GM12873 (cell line): ENCODE measurements around the gene AMPD3.

ENCODE experiments used
- CTCF ChIP-seq: IDR thresholded peaks from 2 replicates; pipeline ENCODE4 v1.5.1; 2012; ENCODE audit warnings: low read depth, mild to moderate bottlenecking, moderate library complexity, low read length, control low read depth; ENCODE audit not compliant: insufficient read depth; ENCODE audit errors: missing control alignments

The AMPD3 gene

GRCh38 chr11:10456519-10456918, 1.5 kb downstream of the AMPD3 start:
- no peak for TF ChIP-seq CTCF

GRCh38 chr11:10457901-10458300, 2.8 kb downstream of the AMPD3 start:
- no peak for TF ChIP-seq CTCF

GRCh38 chr11:10459029-10459970, 4.2 kb downstream of the AMPD3 start:
- TF ChIP-seq CTCF = no peak

- TF ChIP-seq CTCF = no peak
Observed at GRCh38 chr11:10460611-10461275, 5.7 kb downstream of the AMPD3 start.

GRCh38 chr11:10461276-10461790, 6.3 kb downstream of the AMPD3 start:
- no peak for TF ChIP-seq CTCF

GRCh38 chr11:10462746-10463300, 7.8 kb downstream of the AMPD3 start:
- no peak for TF ChIP-seq CTCF

GRCh38 chr11:10473371-10473770, 18.3 kb downstream of the AMPD3 start:
- TF ChIP-seq CTCF = no peak
